MM.1S (cell line): Measurements from ENCODE around the gene ENTPD2.

Source experiments
- CTCF ChIP-seq: fragments of 300-600 bp; sonication (generic); IDR thresholded peaks from 2 replicates; pipeline ENCODE4 v1.5.1; 2016; ENCODE audit warnings: antibody characterized with exemption, low read length, mixed read lengths
- EZH2 ChIP-seq: fragments of 300-600 bp; sonication (generic); optimal IDR thresholded peaks from 2 replicates; pipeline ENCODE3; 2017; ENCODE audit warnings: low read depth, mild to moderate bottlenecking, antibody characterized with exemption, low read length, mixed read lengths
- EZH2phosphoT487 ChIP-seq: fragments of 300-600 bp; sonication (generic); IDR thresholded peaks from 2 replicates; pipeline ENCODE4 v1.6.1; 2018; ENCODE audit warnings: antibody characterized with exemption, low read length

DNA sequence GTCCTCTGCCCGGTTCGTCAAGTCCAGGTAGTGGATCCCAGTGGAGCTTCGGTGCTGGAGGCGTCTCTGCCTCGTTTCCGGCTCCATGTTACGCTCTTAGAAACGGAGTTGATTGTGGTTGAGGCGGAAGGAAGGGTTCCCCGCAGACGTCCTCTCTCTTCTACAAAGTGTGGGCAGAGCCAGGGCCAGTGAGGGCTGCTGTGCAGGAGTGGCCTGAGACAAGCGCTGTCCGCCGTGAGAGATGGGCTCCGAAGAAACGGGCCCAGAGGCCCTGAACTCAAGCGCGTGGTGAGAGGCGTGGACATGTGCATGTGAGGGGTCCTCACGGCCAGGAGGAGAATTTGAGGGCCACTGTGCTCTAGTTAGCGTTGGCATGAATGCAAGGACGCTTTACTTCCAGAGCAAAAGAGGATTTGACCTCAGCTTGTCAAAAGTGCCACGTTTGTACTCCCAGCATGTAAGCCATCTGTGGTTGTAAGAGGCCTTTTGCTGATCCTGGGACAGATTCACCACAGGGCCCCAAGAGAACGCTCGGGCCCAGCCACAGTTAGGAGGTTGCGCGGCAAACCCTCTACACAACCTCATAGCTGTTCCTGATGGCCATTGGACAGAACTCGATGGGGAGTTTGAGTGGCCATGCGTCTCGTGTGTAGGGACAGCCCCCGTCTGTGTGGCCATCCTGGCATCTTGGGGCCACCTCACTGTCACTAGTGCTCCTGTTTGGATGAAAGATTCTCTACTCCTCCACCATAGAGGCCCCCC, 43.1 kb upstream of the ENTPD2 start:
- TF ChIP-seq CTCF (no peak), EZH2 (no peak), EZH2phosphoT487 (no peak)
